Chondrocyte (in vitro differentiated cells): ENCODE measurements around the gene AP2S1. TPM values are rescaled to one million over a fixed set of nuclear protein-coding genes. Genes with fewer than 3 reads are reported as not detected.

ENCODE experiments used
- DNase-seq: peaks from one replicate; pipeline ENCODE4 v3.0.0; 2021; ENCODE audit warnings: mixed read lengths, low spot score
- H3K27ac Mint-ChIP-seq: one replicate; pipeline ENCODE4 v1.8.0; 2021; ENCODE audit warnings: mild to moderate bottlenecking, moderate library complexity, mixed read lengths; ENCODE audit not compliant: unreplicated experiment
- H3K27me3 Mint-ChIP-seq: 2 replicates; pipeline ENCODE4 v1.8.0; 2021; ENCODE audit warnings: low read depth, mixed read lengths
- H3K36me3 Mint-ChIP-seq: 2 replicates; pipeline ENCODE4 v1.8.0; 2021; ENCODE audit warnings: low read depth, mixed read lengths
- H3K4me1 Mint-ChIP-seq: 2 replicates; pipeline ENCODE4 v1.8.0; 2021; ENCODE audit warnings: low read depth, mild to moderate bottlenecking, mixed read lengths
- H3K4me3 Mint-ChIP-seq: one replicate; pipeline ENCODE4 v1.8.0; 2021; ENCODE audit warnings: mild to moderate bottlenecking, moderate library complexity, mixed read lengths; ENCODE audit not compliant: unreplicated experiment
- H3K9me3 Mint-ChIP-seq: 2 replicates; pipeline ENCODE4 v1.8.0; 2021; ENCODE audit warnings: low read depth, mixed read lengths
- CTCF ChIP-seq: fragments of 200-600 bp; sonication (generic); IDR thresholded peaks from 2 replicates; pipeline ENCODE4 v1.5.0; 2021; ENCODE audit warnings: antibody characterized with exemption, mild to moderate bottlenecking, moderate library complexity
- total RNA-seq: library from RNA; stranded (reverse); gene quantifications from 3 replicates; pipeline ENCODE4 v1.2.1, GENCODE V29; 2021

The AP2S1 gene
- total RNA-seq, 1 donor from 2014 or later, result 189 TPM

GRCh38 chr19:46847528-46847927 is 3.1 kb downstream of the AP2S1 start:
- H3K4me3 Mint-ChIP-seq, result no peak overlapping the region
- peaks cover 25% of the 10 kb centered on the region for H3K4me1 Mint-ChIP-seq
- H3K36me3 Mint-ChIP-seq, result peaks cover 13% of the 10 kb centered on the region
- no peaks in the 10 kb centered on the region for H3K9me3 Mint-ChIP-seq
- H3K27ac Mint-ChIP-seq, result peak overlapping the region; percentile 18
- H3K27me3 Mint-ChIP-seq, result no peaks in the 10 kb centered on the region
- no peak for TF ChIP-seq CTCF
- DNase-seq, result peak; percentile 24

GRCh38 chr19:46845959-46846459 is 4.6 kb downstream of the AP2S1 start:
- no peak for TF ChIP-seq CTCF
- peak; percentile 82 for DNase-seq
- Mint-ChIP-seq H3K9me3 (no peaks in the 10 kb centered on the region), H3K27me3 (no peaks in the 10 kb centered on the region), H3K4me1 (peaks cover 38% of the 10 kb centered on the region), H3K4me3 (no peak overlapping the region), H3K36me3 (peaks cover 17% of the 10 kb centered on the region), H3K27ac (peak overlapping the region; percentile 71)

- TF ChIP-seq CTCF, result no peak
- Mint-ChIP-seq H3K36me3 (peaks cover 19% of the 10 kb centered on the region), H3K4me1 (peaks cover 30% of the 10 kb centered on the region), H3K27me3 (no peaks in the 10 kb centered on the region), H3K9me3 (no peaks in the 10 kb centered on the region), H3K4me3 (no peak overlapping the region), H3K27ac (no peak overlapping the region)
- no peak for DNase-seq
Observed at GRCh38 chr19:46844067-46844489, 6.6 kb downstream of the AP2S1 start.

- Mint-ChIP-seq H3K4me3 (no peak overlapping the region), H3K4me1 (peaks cover 27% of the 10 kb centered on the region), H3K36me3 (peaks cover 24% of the 10 kb centered on the region), H3K9me3 (no peaks in the 10 kb centered on the region), H3K27me3 (no peaks in the 10 kb centered on the region), H3K27ac (no peak overlapping the region)
- TF ChIP-seq CTCF, result no peak
- DNase-seq, result no peak
Observed at GRCh38 chr19:46842791-46843190, 7.9 kb downstream of the AP2S1 start.

- Mint-ChIP-seq H3K27me3 (no peaks in the 10 kb centered on the region), H3K4me3 (no peak overlapping the region), H3K4me1 (peaks cover 21% of the 10 kb centered on the region), H3K36me3 (peaks cover 25% of the 10 kb centered on the region), H3K9me3 (no peaks in the 10 kb centered on the region), H3K27ac (peak overlapping the region; percentile 61)
- TF ChIP-seq CTCF, result no peak
- DNase-seq, result no peak
Observed at GRCh38 chr19:46841458-46842083, 9.1 kb downstream of the AP2S1 start.
